Smooth muscle cell of the brain vasculature (primary cell): ENCODE data around the gene TGFB1.

Experiments used
- DNase-seq: peaks from one replicate; pipeline ENCODE4 v3.0.0-alpha.2; 2012; ENCODE audit warnings: low read depth, low spot score

Gene TGFB1

DNA sequence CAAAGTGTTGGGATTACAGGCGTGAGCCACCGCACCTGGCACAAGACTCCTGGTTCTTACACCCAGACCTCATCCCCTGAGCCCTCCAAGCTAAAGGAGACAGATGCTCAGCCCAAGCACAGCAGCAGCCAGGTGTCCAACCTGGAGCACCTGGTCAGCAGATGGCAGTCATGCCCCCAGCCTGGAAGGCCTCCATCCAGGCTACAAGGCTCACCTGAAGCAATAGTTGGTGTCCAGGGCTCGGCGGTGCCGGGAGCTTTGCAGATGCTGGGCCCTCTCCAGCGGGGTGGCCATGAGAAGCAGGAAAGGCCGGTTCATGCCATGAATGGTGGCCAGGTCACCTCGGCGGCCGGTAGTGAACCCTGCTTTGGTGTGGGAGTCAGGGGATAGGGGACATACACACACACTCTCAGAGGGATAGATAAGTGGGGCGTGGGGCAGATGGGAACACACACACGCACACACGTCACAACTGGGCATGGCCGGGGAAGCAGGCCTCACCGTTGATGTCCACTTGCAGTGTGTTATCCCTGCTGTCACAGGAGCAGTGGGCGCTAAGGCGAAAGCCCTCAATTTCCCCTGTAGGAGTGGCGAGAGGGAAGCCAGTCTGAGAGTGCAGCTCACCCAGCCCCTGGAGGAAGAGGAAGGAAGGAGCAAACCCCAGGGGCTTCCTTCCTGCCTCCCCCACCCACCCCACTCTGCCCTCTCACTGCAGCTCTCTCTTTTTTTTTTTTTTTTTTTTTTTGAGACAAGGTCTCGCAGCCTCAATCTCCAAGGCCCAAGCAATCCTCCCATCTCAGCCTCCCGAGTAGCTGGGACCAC, 11.8 kb downstream of the TGFB1 start:
- DNase-seq = no peak

DNA sequence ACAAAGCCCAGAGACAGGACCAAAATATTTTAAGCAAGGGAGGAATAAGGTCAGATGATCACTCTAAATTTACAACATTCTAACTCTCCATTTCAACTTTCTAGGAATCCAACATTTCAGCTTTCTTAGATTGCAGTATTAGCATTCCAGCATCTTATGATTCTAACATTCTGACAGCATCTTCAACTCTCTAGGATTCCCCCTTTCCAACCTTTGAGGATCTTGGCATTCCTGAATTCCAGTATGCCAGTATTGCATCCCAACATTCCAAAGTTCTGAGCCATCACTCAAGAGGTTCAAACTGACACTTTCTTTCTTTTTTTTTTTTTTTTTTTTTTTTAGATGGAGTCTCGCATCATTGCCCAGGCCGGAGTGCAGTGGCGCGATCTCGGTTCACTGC, 13.8 kb downstream of the TGFB1 start:
- DNase-seq = no peak

DNA sequence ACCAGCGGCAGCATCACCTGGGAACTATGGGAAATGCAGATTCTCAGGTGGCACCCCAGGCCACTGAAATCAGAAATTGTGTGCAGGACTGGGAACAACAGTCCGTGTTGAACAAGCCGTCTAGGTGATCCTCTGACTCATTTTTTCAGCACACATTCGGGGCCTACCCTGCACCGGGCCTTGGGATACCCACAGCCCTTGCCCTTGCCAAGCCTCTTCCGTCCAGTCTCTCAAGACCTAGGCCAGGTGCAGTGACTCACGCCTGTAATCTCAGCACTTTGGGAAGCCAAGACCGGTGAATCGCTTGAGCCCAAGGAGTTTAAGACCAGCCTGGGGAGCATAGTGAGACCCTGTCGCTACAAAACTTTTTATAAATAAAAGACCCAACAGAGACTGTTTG, 18.3 kb downstream of the TGFB1 start:
- DNase-seq = no peak

DNA sequence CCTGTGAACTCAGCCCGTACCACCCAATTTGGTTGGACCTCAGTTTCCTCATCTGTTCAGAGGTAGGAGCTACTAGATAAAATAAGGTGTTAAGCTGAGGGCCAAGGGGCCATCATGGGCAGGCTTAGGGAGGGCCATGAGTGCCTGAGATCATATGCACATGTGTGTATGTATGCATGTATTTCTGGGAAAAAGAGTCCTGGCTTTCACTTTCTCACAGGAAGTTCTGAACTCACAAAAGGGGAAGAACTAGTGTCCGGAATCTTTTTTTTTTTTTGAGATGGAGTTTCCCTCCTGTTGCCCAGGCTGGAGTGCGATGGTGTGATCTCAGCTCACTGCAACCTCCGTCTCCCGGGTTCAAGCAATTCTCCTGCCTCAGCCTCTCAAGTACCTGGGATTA, 18.9 kb downstream of the TGFB1 start:
- DNase-seq = no peak

DNA sequence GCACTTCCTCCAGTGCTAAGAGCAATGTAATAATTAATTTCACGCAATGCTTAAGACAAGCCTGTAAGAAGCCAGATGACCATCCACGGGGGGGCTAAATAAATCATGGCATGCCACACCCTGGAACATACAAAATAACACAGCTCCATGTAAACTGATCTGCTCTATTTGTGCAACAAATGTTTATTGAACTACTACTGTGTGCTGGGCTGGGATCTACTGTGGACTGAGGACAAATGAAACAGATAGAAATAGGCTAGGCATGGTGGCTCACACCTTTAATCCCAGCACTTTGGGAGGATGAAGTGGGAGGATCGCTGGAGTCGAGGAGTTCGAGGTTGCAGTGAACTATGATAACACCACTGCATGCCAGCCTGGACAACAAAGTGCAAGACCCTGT, 21.3 kb downstream of the TGFB1 start:
- no peak for DNase-seq

DNA sequence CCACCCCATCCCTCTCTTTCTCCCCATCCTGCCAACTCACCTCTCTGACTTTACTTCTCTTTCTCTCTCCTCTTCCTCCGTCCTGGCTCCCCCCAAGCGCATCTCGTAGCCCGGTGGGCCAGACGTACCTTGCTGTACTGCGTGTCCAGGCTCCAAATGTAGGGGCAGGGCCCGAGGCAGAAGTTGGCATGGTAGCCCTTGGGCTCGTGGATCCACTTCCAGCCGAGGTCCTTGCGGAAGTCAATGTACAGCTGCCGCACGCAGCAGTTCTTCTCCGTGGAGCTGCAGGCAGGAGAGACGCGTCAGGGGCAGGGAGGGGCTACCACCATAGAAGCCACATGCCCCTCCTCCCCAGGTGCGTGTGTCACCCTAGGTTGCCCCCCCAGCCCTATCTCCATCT, 21.7 kb downstream of the TGFB1 start:
- no peak for DNase-seq

DNA sequence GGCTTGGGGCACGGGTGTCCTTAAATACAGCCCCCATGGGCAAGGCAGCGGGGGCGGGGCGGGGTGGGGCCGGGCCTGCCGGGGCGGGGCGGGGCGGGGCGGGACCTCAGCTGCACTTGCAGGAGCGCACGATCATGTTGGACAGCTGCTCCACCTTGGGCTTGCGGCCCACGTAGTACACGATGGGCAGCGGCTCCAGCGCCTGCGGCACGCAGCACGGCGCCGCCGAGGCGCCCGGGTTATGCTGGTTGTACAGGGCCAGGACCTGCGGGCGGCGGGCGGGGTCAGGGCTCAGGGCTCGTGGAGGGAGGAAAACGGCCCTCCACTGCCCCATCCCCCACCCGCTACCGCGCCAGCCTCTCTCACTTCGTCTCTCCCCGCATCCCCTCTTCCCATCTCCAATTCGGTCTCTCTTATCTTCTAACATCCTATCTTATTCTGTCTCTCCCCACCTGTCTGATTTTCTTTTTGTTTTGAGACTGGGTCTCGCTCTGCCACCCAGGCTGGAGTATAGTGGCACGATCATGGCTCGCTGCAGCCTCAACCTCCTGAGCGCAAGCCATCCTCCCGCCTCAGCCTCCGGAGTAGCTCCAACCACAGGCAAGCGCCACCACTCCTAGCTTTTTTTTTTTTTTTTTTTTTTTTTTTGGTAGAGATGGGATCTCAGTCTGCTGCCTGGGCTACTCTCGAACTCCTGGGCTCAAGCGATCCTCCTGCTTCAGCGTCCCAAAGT, 22.6 kb downstream of the TGFB1 start:
- no peak for DNase-seq

DNA sequence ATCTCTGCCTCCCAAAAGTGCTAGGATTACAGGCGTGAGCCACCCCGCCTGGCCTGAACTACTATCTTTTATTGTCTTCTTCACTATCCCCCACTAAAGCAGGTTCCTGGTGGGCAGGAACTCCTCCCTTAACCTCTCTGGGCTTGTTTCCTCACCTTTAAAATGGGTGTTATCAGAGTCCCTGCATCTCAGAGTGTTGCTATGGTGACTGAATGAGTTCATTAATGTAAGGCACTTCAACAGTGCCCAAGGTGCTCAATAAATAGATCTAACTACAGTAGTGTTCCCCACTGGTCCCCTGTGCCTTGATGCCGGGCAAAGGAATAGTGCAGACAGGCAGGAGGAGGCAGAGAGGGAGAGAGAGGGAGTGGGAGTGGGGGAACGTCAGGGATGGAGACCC, 23.2 kb downstream of the TGFB1 start:
- no peak for DNase-seq

DNA sequence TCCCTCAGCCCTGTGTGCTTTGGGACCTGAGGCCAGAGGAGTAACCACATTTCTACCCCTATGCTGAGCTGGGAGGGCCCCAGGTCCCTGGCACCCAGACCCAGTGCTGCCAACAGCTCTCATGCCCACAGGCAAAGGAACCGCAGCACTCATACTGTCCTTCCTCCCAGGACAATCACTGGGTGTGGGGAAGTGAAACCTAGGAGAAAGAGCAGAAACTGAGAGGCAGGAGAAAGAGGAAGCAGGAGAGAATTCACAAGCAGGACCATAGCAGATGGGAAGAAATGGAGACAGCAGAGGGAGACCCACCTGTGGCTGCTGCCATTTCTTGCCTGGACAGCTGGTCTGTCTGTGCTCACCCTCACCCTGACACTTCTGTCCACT, 24.9 kb downstream of the TGFB1 start:
- DNase-seq = no peak

DNA sequence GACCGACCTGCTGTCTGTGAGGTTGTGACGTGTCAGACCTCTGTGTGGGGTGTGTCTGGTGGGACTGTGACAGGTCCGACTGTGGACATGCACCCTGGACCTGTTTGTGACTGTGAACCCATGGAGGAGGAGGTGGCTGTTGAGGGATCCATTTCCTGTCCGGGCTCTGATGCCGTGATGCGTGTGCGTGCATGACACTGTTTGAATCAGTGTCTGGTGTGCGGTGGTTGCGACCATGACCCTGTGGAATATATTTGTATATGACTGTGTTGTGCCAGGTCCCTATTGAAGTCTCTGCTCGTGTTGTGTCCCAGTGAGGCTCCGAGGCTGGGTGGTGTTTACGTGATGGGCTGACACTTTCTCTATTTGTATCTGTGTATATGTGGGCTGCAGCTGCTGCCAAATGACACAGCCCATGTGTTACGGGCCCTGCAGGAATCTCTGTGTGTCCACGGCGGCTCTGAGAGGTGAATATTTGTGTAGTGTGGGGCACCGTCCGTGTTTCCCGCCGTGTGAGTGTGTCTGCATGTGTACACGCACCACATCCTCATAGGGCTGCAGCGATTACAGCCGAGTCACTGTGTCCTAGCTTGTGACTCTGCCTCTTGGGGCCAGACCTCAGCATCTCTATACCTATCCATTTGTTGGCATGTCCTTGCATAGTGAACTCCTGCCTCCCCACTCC, 25.4 kb downstream of the TGFB1 start:
- DNase-seq = no peak

DNA sequence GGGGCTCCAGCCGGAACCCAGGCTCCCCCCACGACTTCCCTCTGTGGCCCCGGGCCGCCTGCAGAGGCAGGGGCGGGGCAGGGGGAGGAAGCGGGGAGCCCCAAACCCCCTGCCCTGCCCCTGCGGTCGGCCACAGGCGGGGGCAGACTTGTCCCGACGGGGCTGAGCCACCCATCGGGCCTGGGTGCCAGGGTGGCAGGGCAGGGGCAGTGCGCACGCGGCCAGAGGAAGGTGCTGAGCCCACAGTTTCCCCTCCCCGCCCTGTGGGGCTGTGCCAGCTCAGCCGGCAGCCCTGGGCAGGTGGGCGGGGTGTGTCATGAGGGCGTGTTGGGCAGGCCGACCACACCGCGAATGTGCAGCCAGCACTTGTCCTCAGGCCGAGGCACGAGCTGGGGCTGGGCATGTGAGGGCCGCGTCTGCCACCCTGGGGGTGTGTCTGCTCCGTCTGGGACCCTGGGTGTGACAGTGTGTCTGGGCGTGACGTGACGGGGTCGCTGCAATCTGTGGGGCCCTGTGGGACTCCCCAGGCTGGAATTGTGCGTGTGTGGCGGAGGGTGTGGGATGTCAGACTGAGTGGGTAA, 26.1 kb downstream of the TGFB1 start:
- no peak for DNase-seq

DNA sequence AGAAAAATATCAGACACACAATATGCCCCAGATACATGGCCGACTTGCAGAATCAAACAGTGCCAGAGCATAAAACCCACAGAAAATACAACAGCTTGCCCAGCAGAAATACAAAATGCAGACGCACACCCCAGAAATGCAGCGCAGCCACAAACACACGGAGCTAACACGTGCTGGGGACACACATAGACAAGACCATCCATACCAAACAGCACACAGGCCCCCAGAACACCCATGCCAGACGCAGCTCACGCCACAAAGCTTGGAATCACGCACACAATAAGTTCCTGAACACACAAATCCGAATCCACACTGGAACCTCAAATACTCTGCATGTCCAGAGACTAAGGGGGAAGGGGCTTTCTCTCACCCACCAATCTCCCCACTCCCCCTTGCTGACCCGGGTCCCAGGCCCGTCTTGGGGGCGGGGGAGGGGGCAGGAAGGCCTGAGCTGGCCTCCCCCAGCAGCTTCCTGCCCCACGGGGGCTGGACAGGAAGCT, 26.6 kb downstream of the TGFB1 start:
- DNase-seq = no peak

DNA sequence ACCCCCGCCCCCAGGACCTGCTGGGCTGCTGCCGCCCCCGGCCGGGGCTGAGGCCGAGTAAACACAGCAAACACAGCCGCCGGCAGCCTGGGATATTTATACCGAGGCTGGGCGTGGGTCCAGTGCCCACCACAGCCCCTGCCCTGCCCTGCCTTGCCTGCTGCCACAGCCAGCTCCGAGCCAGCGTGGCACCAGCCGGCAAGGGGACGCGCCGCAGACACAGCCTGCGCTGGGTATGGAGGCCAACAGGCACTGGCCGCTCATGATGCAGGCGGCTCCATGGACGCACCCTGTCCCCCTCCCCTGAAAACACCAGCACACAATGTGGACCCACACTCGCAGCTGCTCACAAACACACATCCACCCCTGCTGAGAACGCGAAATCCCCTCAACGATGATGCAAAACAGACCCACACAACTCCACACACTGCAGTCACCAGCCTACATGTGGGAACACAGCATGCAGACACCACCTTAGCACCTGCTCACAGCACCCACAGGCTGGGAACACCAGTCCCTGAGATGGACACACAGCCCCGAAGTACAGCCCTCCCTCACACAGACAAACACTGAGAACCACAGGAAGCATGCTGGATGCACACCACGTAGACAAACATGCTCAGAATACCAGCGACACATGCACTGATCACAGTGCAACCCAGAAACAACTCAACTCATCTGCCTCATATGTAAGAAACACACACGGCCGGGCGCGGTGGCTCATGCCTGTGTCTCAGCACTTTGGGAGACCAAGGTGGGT, 27.6 kb downstream of the TGFB1 start:
- no peak for DNase-seq

DNA sequence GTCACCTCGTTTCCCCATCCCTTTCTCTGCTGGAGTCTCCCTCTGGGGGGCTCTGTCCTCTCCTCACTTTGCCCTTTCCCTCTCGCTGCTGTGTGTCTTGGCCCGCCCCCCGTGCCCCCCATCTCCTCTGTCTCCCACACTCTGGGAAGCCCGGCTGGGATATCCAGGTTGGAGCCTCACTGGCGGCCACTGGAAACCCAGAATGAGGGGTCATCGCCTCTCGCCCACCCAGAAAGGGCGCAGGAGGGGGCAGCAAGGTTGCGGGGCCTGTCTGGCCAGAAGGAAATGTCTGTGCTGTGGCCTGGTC, 28.1 kb downstream of the TGFB1 start:
- DNase-seq = no peak

DNA sequence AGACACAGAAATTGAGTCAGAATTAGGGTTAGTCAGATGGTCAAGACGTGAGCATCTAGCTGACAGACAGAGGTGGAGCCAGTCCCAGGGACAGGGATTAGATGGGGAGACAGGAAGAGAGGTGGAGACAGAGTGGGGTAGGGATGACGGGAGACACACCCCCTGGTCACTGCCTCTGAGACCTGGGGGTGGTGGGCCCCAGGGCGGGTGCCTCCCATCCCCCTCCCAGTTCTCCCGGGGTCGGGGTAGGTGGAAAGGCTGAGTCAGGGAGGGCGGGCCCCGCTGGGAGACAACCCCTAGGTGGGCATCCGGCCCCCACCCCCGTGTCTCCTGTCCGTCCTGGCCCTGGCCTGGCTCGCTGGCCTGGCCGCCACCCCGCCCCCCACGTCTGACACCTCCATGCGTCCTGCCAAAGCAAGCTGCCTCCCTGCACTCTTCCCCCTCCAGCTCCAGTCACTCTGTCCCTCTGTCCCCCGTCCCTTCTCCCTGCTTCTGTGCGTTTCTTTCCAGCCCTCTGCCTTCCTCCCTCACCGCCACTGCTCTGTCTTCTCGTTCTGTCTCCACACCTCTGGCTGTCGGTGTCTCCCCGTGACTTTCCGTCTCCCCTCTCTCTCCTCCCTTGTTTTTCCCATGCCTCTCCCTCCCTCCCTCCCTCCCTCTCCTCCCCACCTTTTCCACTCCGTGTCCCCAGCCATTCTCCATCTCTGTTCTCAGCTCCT, 28.6 kb downstream of the TGFB1 start:
- no peak for DNase-seq

DNA sequence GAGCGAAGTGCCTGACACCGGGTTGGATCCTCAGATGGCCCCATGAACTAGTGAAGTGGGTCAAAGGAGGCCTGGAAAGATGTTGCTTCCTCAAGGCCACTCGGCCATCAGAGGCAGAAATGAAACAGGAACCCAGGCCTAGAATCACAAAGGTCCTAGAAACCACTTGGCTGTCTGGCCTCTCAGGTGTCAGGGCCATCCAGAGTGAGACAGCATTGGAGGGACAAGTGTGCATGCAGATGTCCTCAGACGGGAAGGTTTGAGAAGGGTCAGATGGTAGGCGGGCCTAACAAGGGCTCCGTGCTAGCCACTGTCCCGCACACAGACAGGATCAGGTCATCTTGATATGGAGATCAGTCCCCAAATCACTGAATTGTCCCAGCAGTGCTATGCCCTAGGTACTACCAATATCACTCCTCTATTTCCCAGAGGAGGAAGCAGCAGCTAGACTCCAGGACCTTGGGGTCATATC, 29.5 kb downstream of the TGFB1 start:
- DNase-seq = no peak

DNA sequence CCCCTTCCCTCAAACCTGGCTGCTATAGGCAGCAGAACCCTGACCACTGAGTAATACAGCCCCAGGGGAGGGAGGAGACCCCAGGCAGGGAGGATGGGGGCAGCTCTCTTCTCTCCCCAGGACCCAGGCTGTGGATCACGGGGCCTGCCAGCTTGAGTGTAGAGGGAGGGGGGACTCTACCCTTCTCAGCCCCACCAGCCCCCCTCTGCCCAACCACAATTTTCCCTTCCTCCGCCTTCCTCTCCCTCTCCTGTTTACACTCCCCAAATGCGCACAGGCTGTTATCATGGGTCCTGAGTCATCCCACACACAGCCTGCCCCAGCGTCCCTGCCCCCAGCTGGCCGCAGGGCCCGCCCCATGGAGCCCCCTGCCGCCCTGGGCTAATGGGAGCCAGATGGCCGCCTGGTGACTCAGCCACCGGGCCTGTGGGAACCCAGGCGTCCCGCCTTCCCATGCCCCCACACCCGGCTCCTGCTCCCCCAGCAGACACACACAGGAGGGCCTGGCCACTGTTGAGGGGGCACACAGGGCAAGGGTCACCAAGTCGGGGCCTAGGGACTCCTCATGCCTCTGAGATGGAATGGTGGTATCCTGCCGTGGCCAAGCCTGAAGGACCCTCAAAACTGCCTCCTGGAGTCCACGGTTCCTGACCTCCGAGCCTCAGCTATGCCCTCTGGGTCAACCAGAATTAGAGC, 30.1 kb downstream of the TGFB1 start:
- DNase-seq = peak; percentile 95

DNA sequence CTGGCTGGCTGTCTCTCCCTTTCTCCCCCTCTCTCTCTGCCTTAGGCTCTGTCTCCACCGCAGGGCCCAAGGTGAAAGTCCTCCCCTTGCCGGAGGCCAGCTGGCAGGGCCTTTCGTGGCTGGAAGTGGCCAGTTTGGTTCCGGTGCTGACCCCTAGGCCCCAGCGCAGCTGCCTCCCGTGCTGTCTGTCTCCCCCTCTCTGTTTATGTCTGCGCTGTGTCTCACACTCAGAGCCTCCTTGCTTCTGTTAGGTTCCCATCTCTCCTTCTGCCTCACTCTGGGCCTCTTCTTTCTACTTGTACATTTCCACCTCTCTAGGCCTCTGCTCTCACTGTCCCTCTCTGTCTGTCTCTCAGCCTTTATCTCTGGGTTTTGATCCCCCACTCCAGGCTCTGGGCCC, 30.7 kb downstream of the TGFB1 start:
- DNase-seq = no peak

DNA sequence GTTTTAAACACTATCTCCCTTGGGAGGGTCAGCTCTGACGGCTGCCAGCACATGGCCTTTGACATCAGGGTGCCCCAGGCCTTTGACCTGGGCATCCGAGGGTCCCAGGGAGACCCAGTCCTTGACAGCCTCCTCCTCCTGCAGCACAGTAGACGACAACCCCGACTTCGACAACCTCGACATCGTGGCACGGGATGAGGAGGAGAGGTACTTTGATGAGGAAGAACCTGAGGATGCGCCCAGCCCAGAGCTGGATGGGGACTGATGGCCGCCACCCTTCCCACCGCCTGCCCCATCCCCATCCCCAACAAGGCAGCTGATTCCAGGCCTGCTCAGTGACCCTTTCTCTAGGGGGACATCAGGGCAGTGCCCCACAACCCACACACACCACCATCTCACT, 31.3 kb downstream of the TGFB1 start:
- no peak for DNase-seq

DNA sequence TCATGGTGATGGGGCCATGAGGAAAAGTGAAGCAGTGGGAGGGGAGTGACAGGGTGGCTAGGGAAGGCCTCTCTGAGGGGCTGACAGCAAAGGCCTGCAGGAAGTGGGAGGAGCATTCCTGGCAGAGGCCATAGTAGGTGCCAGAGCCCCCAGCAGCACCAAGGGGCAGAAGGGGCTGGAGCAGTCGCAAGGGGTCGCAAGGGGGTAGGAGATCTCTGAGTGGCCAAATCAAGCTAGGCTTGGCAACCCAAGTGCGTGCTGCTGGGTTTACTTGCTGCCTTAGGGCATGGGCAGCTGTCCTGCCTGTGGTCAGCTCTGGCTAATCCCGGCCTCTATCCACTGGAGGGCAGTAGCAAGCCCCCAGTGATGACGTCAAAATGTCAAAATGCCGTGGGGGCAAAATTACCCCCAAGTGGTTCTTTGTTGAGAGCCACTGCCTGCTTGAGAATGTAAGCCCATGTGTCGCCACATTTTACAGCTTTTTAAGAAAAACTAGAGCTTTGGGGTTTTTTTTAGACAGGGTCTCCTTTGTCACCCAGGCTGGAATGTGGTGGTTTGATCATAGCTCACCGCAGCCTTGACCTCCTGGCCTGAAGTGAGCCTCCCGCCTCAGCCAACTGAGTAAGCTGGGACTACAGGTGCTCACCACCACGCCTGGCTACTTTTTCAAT, 32.0 kb downstream of the TGFB1 start:
- no peak for DNase-seq
